OCI-LY3 (cell line): ENCODE measurements around the gene CD8B.
"Not testable (repeated sequence)": the region's sequence is repeated elsewhere in the genome, so short reads cannot be mapped to it uniquely, and the experiment has no call there.

Source experiments
- EZH2phosphoT487 ChIP-seq: fragments of 200-600 bp; shearing (Covaris generic); IDR thresholded peaks from 2 replicates; pipeline ENCODE4 v1.6.1; 2018; ENCODE audit warnings: antibody characterized with exemption, mixed run types, low read depth
- TF ChIP-seq, protein P1 (sequence below): fragments of 200-600, 300-600 bp; sonication (generic); IDR thresholded peaks from 2 replicates; pipeline ENCODE4 v1.5.1; 2014; ENCODE audit warnings: antibody characterized with exemption, low read length, low read depth

DNA sequence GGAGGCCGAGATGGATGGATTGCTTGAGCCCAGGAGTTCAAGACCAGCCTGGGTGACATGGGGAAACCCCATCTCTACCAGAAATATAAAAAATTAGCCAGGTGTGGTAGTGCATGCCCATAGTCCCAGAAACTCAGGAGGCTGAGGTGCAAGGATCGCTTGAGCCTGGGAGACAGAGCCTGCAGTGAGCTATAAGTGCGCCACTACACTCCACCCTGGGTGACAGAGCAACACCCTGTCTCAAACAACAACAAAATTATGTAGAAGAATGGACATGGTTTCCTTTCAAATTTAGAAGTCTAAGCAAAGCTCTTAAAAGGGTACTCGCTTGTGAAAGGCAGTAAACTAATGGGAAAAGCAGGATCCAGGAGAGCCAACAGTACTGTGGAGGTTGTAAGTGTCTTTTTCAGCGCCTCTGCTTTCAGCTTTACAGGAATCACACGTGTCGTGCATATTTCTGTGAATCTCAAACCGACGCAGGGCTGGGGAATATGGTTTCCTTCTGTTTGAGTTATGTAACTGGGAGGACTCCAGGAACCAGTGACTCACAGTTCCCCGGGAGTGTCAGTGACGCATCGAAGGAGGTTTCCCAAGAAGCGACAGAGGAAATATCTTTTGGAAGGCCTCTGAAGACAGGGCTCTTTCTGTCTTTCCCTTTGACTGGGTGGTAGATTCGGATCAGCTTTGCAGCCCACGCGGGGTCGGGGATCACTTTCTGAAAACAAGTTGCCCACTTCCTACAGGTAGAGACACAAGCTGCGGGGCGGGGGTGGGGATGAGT, 24.6 kb downstream of the CD8B start:
- TF ChIP-seq, protein P1, sequence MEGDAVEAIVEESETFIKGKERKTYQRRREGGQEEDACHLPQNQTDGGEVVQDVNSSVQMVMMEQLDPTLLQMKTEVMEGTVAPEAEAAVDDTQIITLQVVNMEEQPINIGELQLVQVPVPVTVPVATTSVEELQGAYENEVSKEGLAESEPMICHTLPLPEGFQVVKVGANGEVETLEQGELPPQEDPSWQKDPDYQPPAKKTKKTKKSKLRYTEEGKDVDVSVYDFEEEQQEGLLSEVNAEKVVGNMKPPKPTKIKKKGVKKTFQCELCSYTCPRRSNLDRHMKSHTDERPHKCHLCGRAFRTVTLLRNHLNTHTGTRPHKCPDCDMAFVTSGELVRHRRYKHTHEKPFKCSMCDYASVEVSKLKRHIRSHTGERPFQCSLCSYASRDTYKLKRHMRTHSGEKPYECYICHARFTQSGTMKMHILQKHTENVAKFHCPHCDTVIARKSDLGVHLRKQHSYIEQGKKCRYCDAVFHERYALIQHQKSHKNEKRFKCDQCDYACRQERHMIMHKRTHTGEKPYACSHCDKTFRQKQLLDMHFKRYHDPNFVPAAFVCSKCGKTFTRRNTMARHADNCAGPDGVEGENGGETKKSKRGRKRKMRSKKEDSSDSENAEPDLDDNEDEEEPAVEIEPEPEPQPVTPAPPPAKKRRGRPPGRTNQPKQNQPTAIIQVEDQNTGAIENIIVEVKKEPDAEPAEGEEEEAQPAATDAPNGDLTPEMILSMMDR: not testable (repeated sequence)
- TF ChIP-seq EZH2phosphoT487: not testable (repeated sequence)
